ENCODE measurements around the gene SEMA3G.

The SEMA3G gene

GRCh38 chr3:52438104-52438376 lies 6.9 kb downstream of the SEMA3G start:
- H3K4me3 ChIP-seq (ENCODE audit: low read length, poor library complexity, severe bottlenecking) = no peak overlapping the region
- no peaks in the 10 kb centered on the region for H3K36me3 ChIP-seq (ENCODE audit: insufficient read depth, low read length)
- no peaks in the 10 kb centered on the region for H3K79me2 ChIP-seq (ENCODE audit: insufficient read depth, low read length)
- no peak overlapping the region for H3K9ac ChIP-seq (ENCODE audit: low read depth, low read length, poor library complexity, severe bottlenecking)
- no peak for TF ChIP-seq EZH2phosphoT487 (IDR thresholded peaks at IDR 0.05; ENCODE audit: borderline replicate concordance)
- H3K4me1 ChIP-seq (ENCODE audit: insufficient read depth, low read length, poor library complexity, severe bottlenecking) = no peaks in the 10 kb centered on the region
- H2AFZ ChIP-seq (ENCODE audit: low read length) = no peak overlapping the region
- no peak overlapping the region for H3K4me2 ChIP-seq (ENCODE audit: low read depth, low read length, poor library complexity, severe bottlenecking)
- H3F3A ChIP-seq (ENCODE audit: low read depth) = no peaks in the 10 kb centered on the region
- H3K27me3 ChIP-seq (ENCODE audit: insufficient read depth, low read length, poor library complexity, severe bottlenecking) = no peaks in the 10 kb centered on the region
- no peaks in the 10 kb centered on the region for H3K9me3 ChIP-seq (ENCODE audit: insufficient read depth, low read depth, low read length)
- H3K9me2 ChIP-seq (replicated peaks; ENCODE audit: low read depth, low read length) = no peaks in the 10 kb centered on the region
- no peaks in the 10 kb centered on the region for H4K20me1 ChIP-seq (ENCODE audit: insufficient read depth, low read length, poor library complexity, severe bottlenecking)

GRCh38 chr3:52437326-52438103 lies 7.4 kb downstream of the SEMA3G start:
- no peaks in the 10 kb centered on the region for H3F3A ChIP-seq (ENCODE audit: low read depth)
- H3K4me3 ChIP-seq (ENCODE audit: low read length, poor library complexity, severe bottlenecking) = no peak overlapping the region
- no peaks in the 10 kb centered on the region for H3K4me1 ChIP-seq (ENCODE audit: insufficient read depth, low read length, poor library complexity, severe bottlenecking)
- TF ChIP-seq CTCF (conservative IDR thresholded peaks at IDR 0.05; ENCODE audit: low read length) = no peak
- TF ChIP-seq EZH2phosphoT487 (IDR thresholded peaks at IDR 0.05; ENCODE audit: borderline replicate concordance) = no peak
- no peak overlapping the region for H3K4me2 ChIP-seq (ENCODE audit: low read depth, low read length, poor library complexity, severe bottlenecking)
- no peaks in the 10 kb centered on the region for H3K9me3 ChIP-seq (ENCODE audit: insufficient read depth, low read depth, low read length)
- no peaks in the 10 kb centered on the region for H3K36me3 ChIP-seq (ENCODE audit: insufficient read depth, low read length)
- no peaks in the 10 kb centered on the region for H4K20me1 ChIP-seq (ENCODE audit: insufficient read depth, low read length, poor library complexity, severe bottlenecking)
- H3K9me2 ChIP-seq (replicated peaks; ENCODE audit: low read depth, low read length) = no peaks in the 10 kb centered on the region
- H3K9ac ChIP-seq (ENCODE audit: low read depth, low read length, poor library complexity, severe bottlenecking) = no peak overlapping the region
- H3K27me3 ChIP-seq (ENCODE audit: insufficient read depth, low read length, poor library complexity, severe bottlenecking) = no peaks in the 10 kb centered on the region
- H2AFZ ChIP-seq (ENCODE audit: low read length) = no peak overlapping the region
- no peaks in the 10 kb centered on the region for H3K79me2 ChIP-seq (ENCODE audit: insufficient read depth, low read length)

GRCh38 chr3:52436500-52437149 lies 8.3 kb downstream of the SEMA3G start:
- no peaks in the 10 kb centered on the region for H3K27me3 ChIP-seq (ENCODE audit: insufficient read depth, low read length, poor library complexity, severe bottlenecking)
- no peaks in the 10 kb centered on the region for H3K79me2 ChIP-seq (ENCODE audit: insufficient read depth, low read length)
- no peaks in the 10 kb centered on the region for H4K20me1 ChIP-seq (ENCODE audit: insufficient read depth, low read length, poor library complexity, severe bottlenecking)
- no peaks in the 10 kb centered on the region for H3K9me2 ChIP-seq (replicated peaks; ENCODE audit: low read depth, low read length)
- no peaks in the 10 kb centered on the region for H3K36me3 ChIP-seq (ENCODE audit: insufficient read depth, low read length)
- H3K4me1 ChIP-seq (ENCODE audit: insufficient read depth, low read length, poor library complexity, severe bottlenecking) = no peaks in the 10 kb centered on the region
- H3K9me3 ChIP-seq (ENCODE audit: insufficient read depth, low read depth, low read length) = no peaks in the 10 kb centered on the region
- no peak overlapping the region for H3K4me2 ChIP-seq (ENCODE audit: low read depth, low read length, poor library complexity, severe bottlenecking)
- no peak overlapping the region for H2AFZ ChIP-seq (ENCODE audit: low read length)
- no peak for TF ChIP-seq CTCF (conservative IDR thresholded peaks at IDR 0.05; ENCODE audit: low read length)
- no peak for TF ChIP-seq EZH2phosphoT487 (IDR thresholded peaks at IDR 0.05; ENCODE audit: borderline replicate concordance)
- no peak overlapping the region for H3K4me3 ChIP-seq (ENCODE audit: low read length, poor library complexity, severe bottlenecking)
- H3F3A ChIP-seq (ENCODE audit: low read depth) = no peaks in the 10 kb centered on the region
- H3K9ac ChIP-seq (ENCODE audit: low read depth, low read length, poor library complexity, severe bottlenecking) = no peak overlapping the region

Measured in Loucy (cell line).